ENCODE results near the gene SFN.
"Not testable (repeated sequence)": the region's sequence is repeated elsewhere in the genome, so short reads cannot be mapped to it uniquely, and the experiment has no call there.

The SFN gene

DNA sequence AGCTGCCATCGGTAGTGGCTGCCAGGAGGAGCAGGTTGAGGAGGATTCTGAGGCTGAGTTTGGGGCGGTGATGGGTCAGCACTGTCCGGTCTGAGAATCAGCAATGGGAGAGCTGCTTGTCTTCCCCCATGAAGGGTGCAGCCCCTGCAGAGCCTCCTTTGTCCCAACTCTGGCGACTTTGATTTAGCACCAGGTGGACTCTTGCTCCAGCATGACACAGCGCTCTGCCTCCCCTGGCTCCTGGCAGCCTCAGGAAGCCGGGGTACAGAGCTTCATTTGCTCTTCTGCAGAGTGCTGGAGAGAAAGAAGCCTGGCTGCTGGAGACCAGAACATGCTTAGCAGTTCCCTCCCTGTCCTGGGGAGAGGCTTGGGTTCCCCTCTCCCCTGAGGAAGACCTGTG, 23.2 kb upstream of the SFN start:
- DNase-seq = no peak

DNA sequence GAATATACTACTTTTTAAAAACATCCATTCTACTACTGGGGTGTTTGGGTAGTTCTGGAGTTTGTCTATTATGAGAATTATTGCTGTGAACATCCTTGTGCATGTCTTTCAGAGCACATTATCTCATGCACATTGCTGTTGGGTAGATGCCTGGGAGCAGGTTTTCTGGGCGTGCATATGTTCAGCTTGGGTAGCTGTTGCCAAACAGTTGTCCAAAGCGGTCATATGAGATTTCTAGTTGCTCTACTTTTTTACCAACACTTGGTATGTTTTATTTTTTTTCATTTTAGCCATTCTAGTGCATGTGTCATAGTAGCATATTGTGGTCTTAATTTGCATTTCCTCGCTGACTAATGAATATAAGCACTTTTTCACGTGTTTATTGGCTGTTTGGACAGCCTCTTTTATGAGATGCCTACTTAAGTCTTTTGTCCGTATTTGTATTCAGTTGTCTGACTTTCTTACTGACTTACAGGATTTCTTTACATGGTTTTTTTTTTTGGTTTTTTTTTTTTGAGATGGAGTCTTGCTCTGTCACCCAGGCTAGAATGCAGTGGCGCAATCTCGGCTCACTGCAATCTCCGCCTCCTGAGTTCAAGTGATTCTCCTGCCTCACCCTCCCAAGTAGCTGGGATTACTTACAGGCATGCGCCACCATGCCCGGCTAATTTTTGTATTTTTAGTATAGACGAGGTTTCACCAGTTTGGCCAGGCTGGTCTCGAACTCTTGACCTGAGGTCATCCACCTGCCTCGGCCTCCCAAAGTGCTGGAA, 18.3 kb upstream of the SFN start:
- DNase-seq = no peak

DNA sequence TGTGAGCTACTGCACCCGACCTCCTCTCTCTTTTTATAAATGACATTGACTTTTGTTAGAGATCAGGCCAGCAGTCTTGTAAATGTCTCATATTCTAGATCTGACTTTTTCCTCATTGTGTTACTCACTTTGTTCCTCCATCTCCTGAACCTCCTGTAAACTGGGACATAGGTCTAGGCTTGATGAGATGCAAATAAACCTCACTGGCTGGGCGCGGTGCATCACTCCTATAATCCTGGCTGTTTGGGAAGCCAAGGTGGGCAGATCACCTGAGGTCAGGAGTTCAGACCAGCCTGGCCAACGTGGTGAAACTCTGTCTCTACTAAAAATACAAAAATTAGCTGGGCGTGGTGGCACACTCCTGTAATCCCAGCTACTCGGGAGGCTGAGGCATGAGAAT, 15.1 kb upstream of the SFN start:
- not testable (repeated sequence) for DNase-seq

DNA sequence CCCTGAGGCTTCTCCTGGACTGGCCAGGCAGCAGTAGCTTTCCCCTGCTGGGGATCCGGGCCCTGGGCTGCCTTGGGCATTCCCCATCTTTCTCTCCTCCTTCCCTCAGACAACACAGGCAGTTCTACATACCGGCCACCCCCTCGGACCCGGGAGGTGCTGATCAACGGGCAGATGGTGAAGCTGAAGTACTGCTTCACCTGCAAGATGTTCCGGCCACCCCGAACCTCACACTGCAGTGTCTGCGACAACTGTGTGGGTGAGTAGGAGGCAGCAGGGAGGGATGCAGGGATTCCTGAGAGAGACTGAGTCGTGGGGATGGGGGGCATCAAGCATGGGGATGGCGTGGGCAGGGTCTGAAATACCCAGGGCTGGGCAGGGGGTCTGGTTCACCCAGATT, 14.4 kb upstream of the SFN start:
- no peak for DNase-seq

DNA sequence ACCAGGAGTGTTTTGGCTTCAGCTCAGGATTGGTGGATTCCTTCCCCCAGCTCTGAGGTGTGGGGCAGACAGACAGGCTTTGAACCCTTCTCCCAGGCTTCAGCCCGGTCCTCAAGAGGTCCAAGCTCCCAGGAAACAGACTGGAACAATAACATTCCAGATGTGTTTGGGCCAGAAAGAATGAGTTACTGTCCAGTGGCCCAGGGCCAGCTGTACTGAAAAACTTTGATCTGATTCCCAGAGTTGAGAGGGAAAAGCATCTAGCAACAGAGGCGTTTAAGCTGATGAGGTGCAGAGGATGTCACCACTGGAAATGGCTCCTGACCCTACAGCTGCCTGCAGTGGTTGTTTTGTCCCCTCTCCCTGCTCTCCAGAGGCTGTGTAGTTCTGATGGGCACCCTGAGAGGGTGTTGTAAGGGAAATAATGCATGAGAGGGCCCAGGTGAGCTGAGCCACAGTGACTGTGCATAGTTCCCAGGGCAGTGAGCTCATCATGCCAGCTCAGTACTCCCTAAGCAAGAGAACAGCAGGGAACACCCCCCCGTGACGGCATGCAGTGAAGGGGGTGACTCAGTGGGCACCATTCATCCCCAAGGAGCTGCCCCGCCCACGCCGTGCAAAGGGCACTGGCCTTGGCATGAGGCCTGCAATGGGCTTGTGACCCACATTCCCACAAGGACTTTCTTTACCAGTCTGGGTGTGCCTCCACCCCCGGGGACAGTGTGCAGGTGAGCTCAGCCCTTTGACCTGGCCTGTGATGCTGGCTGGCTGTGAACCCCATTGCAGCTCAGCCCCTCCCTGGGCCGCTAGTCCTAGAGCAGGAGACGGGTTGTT, 13.8 kb upstream of the SFN start:
- DNase-seq = no peak

DNA sequence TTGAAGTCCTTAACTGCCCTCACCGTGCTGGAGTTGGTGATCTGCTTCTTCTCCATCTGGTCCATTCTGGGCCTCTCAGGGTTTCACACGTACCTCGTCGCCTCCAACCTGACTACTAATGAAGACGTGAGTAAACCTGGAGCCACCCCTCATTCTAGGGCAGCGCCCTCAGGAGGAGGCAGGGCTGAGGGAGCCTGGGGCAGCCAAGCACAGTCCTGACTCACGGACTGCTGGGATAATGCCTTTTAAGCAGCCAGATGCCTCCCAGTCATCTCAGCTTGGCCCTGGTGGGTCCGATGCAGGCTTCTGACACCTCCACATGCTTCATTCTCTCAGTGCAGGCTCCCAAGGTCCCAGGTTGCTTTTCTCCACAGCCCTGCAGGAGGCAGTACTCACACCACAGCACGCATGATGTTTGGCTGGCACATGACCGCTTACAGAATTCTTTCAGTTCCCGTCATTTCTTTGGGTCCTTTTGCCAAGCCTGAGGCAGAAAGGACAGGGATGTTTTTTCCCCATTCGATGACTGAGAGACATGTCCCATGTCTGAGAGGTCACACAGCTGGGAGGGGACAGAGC, 11.8 kb upstream of the SFN start:
- DNase-seq = no peak

DNA sequence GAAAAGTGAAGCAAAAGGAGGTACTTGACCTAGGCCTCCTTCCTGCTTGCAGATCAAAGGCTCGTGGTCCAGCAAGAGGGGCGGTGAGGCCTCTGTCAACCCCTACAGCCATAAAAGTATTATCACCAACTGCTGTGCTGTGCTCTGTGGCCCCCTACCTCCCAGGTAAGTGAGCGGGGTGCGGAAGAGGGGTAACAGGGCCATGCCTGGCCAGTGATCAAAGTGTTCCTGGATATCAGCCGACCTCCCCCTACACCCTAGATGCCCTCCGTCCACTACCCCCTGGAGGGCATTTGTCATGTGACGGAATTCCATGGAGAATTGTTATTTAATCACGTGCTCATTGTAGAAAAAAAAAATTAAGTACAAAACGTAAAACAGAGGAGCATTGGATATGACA, 10.2 kb upstream of the SFN start:
- no peak for DNase-seq

DNA sequence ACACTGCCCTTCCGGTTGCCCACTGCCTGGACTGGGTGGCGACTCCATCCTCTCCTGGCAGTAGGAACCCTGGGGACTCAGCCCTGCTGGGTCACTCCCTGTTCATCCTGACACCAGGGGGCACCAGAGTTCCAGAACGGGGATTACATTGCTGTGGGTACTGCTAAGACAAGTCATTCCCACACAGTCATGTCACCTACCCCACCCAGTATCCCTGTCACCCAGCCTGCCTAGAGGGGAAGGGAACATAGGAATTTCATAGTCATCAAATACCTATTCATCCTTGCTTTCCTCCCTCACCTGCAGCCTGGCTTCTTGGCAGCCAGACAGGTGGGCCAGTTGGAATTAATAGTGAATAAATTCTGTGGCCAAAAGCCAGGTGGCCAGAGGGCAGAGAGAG, 9.8 kb upstream of the SFN start:
- peak; percentile 47 for DNase-seq

DNA sequence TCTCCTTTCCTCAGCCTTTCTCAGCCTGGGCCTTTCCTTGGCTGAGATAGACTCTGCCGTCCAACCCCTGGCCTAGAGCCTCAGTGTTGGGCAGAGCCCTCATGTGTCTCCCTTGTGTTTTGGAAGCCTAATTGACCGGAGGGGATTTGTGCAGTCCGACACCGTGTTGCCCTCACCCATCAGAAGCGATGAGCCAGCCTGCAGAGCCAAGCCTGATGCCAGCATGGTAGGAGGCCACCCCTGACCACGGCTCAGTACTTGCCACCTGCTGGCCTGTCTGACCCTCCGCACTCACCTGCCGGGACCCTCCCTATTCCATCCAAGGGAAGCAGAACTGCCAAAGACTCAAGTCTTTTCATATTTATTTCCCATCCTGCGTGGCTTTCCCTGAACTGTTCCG, 9.3 kb upstream of the SFN start:
- DNase-seq = no peak

DNA sequence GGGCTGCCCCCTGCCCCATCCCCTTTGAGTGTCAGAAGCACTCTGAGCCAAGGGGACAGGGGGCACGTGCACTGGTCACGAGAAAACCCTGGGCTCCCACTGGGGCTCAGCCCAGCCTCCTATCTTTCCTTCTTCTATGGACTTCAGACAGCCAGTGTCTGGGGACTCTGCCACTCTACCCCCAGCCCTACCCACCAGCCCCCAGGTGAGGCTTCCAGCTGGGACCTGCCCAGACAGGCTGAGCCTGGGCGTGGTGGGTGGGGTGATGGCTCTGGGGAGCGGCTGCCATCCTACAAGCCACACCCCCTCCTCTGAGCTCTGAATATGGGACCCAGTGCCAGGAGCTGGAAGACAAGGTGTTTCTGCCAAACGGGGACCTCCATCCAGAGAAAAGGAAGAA, 8.0 kb upstream of the SFN start:
- no peak for DNase-seq

DNA sequence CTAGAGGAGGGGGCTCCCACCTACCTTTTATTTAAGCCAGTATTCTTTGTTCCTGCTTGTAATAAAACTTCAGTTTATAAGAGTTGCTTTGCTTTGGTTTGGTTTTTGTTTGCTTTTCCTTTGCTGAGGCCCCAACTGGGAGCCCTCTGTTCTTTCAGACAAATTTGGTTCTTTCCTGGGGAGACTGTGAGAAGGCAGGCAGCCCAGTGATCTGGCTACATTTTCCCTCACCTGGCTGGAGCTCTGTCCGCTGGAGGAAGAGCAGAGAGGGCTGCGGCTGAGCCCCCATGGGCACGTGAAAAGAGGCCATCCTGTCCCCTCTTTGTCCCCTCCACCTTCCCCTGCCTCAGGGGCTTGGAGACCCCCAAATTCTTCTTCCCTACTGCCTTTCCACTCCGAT, 7.3 kb upstream of the SFN start:
- no peak for DNase-seq

DNA sequence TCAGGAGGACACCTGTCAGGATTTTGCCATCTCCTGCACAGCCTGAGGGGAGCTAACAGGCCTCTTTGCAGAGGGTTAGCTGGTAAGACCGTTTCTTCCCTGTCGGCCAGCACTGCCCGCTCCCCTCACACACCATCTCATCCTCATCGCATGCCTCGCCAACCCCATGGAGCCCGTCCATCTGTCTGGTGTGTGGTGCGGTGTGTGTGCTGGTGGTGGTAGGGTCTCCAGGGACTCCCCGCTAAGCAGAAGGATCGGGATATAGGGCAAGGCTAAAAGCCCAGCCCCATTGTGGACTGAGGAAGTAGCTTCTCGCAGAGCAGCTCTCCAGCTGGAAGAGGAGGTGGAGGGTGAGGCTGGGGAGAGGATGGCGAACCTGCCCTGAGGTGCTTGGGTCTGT, 6.8 kb upstream of the SFN start:
- no peak for DNase-seq

DNA sequence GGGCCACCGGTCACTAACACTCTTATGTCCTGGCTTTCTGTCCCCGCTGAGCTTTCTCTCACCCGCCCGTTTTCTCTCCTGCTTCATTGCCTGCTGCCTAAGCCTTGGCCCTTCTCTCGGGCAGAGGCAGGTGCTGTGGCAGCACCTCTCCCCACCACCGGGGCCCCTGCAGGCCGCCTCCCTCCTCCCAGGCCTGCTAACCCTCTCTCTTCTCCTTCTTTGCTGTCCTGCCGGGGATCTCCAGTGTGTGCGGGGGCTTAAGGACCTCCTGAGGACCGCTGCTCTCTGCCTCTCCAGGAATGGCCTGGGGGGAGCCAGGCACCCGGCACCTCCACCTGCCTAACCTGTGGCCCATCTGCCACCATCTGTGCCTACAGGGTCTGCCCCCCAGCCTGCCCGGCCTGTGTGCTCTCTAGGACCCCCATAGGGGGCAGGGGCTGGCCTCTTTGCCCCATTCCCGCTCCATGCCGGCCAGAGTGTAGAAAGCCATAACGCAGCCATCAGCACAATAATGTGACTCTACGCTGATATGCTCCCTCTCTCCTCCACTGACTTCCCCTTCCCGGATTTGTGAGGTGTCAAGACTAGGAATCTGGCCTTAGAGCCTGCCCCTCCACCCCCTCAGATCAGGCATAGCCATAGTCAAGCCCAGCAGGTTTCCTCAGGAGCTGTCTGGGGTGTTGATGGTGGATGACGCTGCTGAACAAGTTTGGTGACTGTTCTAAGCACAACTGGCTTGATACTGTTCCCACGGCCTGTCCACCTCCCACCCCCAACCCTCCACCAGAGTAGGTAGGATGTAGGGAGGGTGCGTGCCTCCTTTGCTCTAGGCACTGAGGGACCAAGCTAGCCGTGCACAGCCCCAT, 6.1 kb upstream of the SFN start:
- DNase-seq = no peak

DNA sequence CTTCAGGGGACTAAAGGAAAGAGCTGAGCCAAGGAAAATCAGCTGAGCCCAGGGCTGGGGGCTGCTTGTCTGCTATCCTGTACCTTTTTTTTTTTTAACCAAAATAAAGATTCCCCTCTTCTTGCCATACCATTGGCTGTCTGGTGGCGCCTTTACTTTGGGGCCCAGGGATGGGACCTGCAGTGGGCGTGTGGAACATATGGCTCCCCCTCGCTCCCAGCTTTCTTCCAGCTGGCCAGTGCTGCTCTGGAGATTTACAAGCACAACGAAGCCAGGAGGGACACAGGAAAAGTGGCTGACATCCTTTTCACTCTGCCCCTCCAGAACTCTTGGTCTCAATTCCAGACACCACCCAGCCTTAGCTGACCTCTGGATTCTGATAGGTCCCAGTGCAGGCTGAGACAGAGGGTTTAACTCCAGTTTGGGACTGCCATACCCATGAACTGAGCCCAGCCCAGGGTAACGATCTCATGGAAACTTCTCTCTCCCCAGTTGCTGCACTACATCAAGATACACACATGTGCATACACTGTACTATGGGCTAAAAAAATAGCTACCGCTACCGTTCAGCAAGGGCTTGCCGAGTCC, 5.4 kb upstream of the SFN start:
- DNase-seq = no peak

DNA sequence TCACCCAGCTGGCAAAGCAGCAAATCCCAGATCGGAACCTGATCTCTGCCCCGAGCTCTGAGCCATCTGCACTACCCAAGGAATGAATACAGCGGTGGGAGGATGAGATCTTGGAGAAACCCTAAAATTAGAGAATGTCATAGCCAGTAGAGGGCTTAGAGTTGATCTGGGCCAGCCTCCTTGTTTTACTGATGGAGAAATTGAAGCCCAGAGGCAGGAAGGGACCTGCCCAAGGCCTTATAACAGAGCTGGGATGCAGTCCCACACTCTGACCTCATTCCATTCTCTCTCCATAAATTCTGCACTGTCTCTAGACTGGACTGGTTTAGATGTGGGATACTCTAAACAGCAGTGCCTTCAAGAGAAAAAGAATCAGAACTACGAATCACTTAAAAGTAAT, 4.8 kb upstream of the SFN start:
- no peak for DNase-seq

DNA sequence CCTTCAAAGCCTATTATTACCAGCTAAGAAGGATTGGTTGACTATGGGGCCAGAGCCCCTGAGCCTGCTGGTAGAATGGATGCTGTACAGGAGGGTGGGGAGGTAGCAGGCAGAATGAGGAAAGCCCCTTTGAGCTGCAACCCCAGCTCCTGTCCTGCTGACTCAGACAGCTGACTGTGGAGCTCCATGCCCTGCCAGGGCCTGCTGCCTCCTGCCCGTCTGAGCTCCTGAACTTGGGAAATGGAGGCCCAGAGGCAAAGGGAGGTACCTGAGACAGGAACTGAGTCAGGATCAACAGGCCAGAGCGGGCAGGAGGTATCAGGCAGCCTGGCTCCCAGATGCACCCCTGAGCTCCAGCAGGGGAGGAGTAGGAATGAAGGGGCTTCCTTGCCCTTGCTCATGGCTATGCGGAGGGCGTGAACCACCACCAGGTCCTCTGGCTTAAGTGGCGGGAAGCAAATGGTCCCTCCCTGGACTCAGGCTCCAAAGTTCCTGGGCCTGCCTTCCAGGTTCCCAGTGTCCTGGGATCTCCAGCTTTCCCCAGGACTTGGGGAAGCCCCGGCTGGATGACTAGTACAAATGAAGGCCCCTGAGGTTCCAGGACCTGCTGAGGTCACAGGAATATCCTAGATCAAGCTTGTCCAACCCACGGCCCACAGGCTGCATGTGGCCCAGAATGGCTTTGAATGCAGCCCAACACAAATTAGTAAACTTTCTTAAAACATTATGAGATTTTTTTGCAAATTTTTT, 3.9 kb upstream of the SFN start:
- no peak for DNase-seq

DNA sequence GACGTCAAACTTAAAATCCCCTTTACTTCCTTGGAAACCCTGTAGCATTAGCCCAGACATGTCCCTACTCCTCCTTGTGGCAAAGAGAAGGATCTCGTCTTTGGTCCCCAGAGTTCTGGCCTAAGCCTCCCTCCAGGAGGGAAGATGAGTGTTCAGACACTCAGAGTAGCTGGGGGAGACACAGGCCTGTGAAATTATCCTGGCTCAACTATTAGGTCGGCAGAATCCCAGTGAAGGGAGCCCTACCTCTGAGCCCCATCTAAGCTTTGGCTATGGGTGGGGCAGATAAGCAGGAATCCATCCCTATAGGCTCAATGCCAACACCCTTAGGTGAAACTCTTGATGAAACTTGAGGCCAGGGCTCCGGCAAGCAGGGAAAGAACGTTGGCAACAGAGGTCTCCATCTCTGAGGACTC, 1.7 kb upstream of the SFN start:
- DNase-seq = no peak

DNA sequence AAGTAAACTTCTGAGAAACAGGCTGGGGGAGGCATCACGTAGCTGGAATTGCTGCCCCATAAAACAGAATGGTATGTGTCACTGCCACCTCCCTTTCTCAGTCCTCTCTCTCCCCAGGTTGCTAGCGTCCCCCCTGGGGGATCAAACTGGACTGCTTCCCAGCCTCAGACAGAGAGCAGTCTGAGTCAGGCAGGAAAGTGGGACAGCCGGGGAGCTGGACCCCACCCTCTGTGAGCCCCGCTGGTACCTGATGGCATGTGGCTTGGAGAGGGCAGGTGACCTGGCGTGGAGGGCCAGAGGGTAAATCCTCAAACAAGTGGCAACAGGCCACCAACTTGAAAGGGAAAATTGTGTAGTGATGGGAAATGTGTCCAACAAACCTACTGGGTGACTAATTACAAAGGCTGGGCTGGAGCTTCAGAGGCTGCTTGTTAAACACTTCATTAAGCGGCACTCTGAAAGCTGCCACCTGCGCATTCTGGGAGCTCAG, 1.0 kb upstream of the SFN start:
- no peak for DNase-seq

DNA sequence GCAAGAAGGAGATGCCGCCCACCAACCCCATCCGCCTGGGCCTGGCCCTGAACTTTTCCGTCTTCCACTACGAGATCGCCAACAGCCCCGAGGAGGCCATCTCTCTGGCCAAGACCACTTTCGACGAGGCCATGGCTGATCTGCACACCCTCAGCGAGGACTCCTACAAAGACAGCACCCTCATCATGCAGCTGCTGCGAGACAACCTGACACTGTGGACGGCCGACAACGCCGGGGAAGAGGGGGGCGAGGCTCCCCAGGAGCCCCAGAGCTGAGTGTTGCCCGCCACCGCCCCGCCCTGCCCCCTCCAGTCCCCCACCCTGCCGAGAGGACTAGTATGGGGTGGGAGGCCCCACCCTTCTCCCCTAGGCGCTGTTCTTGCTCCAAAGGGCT, 732 bp downstream of the SFN start:
- DNase-seq = no peak

DNA sequence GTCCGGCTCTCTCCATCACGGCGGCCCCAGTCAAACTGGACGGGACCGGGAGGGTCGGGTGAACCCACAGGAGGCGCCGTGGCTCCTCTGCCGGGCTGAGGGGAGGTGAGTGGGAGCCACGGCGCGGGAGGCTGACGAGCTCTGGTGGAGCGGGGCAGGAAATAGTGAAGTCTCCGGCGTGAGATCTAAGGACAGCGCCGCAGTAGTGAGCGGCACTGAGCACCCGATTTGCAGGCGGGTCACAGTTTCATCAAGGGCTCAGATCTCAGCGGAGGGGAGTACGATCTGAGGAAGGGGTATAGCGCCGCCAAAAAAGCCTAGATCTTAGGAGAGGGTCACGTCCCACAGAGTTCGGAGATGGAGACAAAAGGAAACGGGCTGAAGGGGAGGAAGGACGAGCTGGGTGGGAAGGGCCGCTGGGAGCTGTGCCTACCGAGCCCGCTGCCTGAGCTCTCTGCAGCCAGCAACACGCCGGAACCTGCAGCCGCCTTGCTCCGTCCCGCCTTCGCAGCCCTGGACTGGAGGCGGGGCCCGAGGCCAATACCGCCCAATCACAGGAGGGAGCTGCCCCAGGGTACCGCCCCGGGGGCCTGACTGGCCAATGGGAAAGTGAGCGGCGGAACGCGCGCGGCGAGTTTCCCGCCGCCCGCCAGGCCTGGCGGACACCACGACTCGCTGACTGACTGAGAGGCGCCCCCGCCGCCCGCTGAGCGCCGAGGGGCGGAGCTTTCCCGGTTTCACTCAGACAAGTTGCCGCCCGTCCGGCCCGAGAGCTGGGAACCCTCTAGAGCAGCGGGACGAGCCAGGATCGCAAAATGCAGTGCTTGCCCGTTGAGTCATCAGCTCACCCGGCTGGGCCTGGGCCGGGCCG, 1.9 kb downstream of the SFN start:
- DNase-seq = peak; percentile 97

DNA sequence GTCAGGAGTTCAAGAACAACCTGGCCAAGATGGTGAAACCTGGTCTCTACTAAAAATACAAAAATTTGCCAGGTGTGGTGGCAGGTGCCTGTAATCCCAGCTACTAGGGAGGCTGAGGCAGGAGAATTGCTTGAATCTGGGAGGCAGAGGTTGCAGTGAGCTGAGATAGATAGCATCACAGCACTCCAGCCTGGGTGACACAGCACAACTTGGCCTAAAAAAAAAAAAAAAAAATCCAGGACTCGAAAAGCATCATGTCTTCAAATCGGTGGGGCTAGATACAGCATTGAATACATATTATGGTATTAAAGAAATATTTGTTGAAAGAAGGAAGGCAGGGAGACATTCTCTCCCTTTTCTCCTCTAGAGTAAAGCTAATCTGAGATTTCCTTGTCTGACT, 10.1 kb downstream of the SFN start:
- not testable (repeated sequence) for DNase-seq
